ENCODE data around the gene GPC3. TPM values are rescaled to one million over a fixed set of nuclear protein-coding genes. Genes with fewer than 3 reads are reported as not detected.

The GPC3 gene
- total RNA-seq, 1 experiment from 2014 or later = not detected

GRCh38 chrX:133661962-133662839 is 323.2 kb downstream of the GPC3 start:
- in situ Hi-C loops (cut with HindIII; ENCODE audit: low pct_unique_long_range_greater_than_20kb, low sequenced_read_pairs) = no loop called here

DNA sequence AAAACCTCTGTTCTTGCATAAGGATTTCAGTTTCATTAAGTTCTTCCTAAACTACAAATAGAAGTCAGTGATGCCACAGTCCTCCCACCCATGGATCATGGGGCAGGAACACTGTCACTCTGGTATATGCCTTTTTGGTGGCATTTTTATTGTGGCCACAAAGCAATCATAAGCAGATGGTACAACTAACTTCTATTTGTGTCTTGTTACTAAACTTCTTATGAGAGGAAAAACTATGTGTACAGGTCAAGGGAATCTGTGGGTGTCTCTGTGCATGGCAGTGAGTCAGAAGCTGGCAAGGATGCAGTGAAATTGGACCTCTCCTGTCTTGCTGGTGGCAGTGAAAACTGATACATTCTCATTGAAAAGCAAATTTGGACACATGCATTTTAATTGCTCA is 325.1 kb downstream of the GPC3 start:
- DNase-seq (ENCODE audit: low read depth) = no peak
- in situ Hi-C loops (cut with HindIII; ENCODE audit: low pct_unique_long_range_greater_than_20kb, low sequenced_read_pairs) = no loop called here

More at GRCh38 chrX:133661962-133662839, 323.2 kb downstream of the GPC3 start:
- no peak for DNase-seq (ENCODE audit: low read depth)

GRCh38 chrX:133658293-133658911 is 327.0 kb downstream of the GPC3 start:
- in situ Hi-C loops (cut with HindIII; ENCODE audit: low pct_unique_long_range_greater_than_20kb, low sequenced_read_pairs) = no loop called here
- no peak for DNase-seq (ENCODE audit: low read depth)

- peak; percentile 40 for DNase-seq (ENCODE audit: low read depth)
- in situ Hi-C loops (cut with HindIII; ENCODE audit: low pct_unique_long_range_greater_than_20kb, low sequenced_read_pairs) = no loop called here
Observed at GRCh38 chrX:133655275-133656265, 329.8 kb downstream of the GPC3 start.

DNA sequence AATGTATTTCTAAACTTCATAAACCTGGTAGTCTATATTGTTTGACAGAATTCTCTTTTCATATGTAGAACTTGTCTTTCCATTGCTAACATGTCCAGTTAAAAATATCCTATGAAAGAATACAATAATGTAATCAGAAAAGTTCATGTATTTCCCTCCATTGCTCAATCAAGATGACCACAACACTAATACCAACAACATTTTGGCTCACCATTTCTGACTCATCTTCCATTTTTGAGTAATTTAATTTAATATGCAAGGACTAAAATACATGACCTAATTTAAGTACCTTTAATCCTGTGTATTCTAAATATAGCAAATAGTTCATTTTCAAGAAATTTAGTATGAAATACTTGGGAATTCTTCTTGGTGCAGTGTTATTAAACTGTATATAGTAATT is 330.6 kb downstream of the GPC3 start:
- in situ Hi-C loops (cut with HindIII; ENCODE audit: low pct_unique_long_range_greater_than_20kb, low sequenced_read_pairs) = no loop called here
- DNase-seq (ENCODE audit: low read depth) = no peak

- in situ Hi-C loops (cut with HindIII; ENCODE audit: low pct_unique_long_range_greater_than_20kb, low sequenced_read_pairs) = no loop called here
Observed at GRCh38 chrX:133653358-133653757, 332.0 kb downstream of the GPC3 start.

GRCh38 chrX:133652185-133652584 is 333.2 kb downstream of the GPC3 start:
- in situ Hi-C loops (cut with HindIII; ENCODE audit: low pct_unique_long_range_greater_than_20kb, low sequenced_read_pairs) = no loop called here
- no peak for DNase-seq (ENCODE audit: low read depth)

More at GRCh38 chrX:133653358-133653757, 332.0 kb downstream of the GPC3 start:
- peak; percentile 55 for DNase-seq (ENCODE audit: low read depth)

DNA sequence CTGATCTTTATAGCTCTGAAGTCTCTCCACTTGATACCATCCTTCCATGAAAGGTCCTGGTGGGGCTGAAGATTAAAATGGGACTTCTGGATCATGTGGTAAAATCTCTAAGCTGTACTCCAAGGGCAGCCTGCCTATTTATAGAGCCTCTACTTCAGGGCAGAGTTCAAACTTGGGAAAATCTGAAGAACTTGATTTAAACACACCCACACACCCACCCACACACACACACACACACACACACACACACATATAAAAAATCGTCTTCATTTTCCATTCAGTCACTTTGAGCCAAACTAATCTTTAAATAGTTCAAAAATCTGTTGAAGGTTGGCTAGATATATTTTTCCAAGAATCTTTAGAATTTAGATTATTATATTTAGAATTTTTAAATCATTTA is 335.2 kb downstream of the GPC3 start:
- DNase-seq (ENCODE audit: low read depth) = no peak
- in situ Hi-C loops (cut with HindIII; ENCODE audit: low pct_unique_long_range_greater_than_20kb, low sequenced_read_pairs) = no loop called here

- in situ Hi-C loops (cut with HindIII; ENCODE audit: low pct_unique_long_range_greater_than_20kb, low sequenced_read_pairs) = no loop called here
- DNase-seq (ENCODE audit: low read depth) = no peak
Observed at GRCh38 chrX:133649651-133650050, 335.7 kb downstream of the GPC3 start.

GRCh38 chrX:133648594-133648993 is 336.8 kb downstream of the GPC3 start:
- DNase-seq (ENCODE audit: low read depth) = no peak
- in situ Hi-C loops (cut with HindIII; ENCODE audit: low pct_unique_long_range_greater_than_20kb, low sequenced_read_pairs) = no loop called here

DNA sequence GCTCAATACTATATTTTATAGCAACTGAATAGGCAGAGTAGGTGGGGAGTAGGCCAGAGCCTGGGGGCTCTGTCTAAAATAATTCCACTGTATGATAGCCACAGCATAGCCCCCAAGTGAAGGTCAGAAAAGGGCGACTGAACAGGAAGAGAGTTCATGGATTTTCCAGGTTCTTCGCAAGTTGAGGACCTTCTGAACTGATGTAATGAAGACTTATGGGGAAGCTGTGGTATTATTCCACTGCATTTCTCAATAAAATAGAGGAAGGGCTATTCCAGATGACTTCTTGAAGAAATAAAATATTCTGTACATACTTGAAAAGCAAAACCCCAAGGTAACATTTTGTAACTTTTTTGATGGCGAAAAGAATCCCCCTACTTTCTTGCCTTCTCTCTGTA is 338.7 kb downstream of the GPC3 start:
- DNase-seq (ENCODE audit: low read depth) = no peak
- in situ Hi-C loops (cut with HindIII; ENCODE audit: low pct_unique_long_range_greater_than_20kb, low sequenced_read_pairs) = no loop called here

GRCh38 chrX:133645977-133646718 is 339.2 kb downstream of the GPC3 start:
- no peak for DNase-seq (ENCODE audit: low read depth)

GRCh38 chrX:133645256-133645655 is 340.1 kb downstream of the GPC3 start:
- DNase-seq (ENCODE audit: low read depth) = no peak

More at GRCh38 chrX:133645977-133646718, 339.2 kb downstream of the GPC3 start:
- in situ Hi-C loops (cut with HindIII; ENCODE audit: low pct_unique_long_range_greater_than_20kb, low sequenced_read_pairs) = no loop called here

DNA sequence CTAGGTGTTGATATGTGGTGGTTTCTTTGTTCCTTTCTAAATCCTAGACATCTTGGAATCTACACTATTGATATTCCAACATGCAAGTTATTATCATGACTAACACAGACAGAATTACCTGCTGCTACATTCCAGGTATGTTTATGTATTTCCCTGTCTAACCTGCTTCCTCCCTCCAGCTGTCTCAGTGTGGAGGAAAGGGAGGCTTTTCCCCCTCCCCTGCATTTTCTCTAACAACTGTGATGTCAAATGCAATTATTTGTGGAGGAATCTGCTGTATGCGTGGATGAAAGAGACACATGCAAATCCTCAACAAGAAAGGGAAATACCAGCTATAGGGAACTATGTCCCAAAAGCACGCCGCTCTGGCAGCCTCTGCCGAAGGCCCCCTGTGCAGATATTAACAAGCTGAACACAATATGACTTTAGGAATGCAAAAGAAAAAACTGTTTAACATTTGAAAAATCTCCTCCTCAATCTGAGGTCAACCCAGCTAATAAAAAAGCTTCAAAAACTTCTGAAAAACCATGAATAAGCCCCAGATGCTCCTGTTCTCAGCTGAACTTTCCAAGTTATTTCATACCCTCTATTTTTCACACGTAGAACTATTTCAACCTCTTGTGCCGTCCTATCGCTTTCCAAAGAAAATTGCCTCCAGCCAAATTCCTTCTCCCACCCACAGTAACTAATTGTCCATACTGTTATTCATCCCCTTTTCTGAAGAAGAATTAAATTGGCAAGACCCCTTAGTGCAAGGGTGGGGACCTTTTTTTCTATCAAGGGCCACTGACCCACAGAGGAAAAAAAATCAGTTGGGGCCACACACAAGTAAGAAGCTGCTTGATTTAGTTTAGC is 345.0 kb downstream of the GPC3 start:
- in situ Hi-C loops (cut with HindIII; ENCODE audit: low pct_unique_long_range_greater_than_20kb, low sequenced_read_pairs) = no loop called here
- DNase-seq (ENCODE audit: low read depth) = no peak

More at GRCh38 chrX:133645256-133645655, 340.1 kb downstream of the GPC3 start:
- in situ Hi-C loops (cut with HindIII; ENCODE audit: low pct_unique_long_range_greater_than_20kb, low sequenced_read_pairs) = no loop called here

DNA sequence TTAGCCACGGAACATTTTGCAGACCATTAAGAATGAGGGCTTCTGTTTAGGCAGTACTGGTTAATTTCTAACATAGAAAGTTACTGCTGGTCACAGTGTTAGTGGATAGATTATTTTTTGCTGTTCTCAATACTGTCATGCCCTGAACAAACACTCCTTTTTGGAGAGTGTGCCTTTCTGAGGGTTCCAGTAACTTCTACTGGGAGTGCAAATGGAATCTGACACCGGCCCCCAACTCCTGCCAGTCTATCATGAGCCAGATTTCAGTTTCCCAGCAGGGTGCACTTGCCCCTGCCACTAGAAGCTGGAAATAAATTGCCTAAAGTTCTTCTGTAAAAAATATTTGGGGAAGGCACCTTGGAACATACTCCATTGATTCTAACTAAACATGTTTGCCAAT is 345.7 kb downstream of the GPC3 start:
- in situ Hi-C loops (cut with HindIII; ENCODE audit: low pct_unique_long_range_greater_than_20kb, low sequenced_read_pairs) = no loop called here
- DNase-seq (ENCODE audit: low read depth) = no peak

DNA sequence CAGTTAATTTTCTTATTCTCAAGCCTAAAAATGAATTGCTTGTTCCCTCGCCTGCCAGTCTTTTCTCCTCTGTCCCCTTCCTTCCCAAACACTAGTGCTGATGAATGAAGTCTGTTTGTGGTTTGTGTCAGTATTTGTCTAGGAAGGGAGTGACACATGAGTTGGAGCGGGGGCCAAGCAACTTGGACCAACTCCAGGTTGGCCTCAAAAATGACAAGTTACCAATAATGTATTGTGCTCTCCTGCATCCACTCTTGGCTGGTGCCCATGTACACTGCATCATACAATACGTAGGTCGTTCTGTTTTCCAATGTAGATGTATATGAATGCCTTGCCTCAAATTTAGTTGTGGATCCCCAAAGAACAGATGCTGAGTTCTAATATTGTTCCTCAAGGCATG is 347.1 kb downstream of the GPC3 start:
- in situ Hi-C loops (cut with HindIII; ENCODE audit: low pct_unique_long_range_greater_than_20kb, low sequenced_read_pairs) = no loop called here
- no peak for DNase-seq (ENCODE audit: low read depth)

DNA sequence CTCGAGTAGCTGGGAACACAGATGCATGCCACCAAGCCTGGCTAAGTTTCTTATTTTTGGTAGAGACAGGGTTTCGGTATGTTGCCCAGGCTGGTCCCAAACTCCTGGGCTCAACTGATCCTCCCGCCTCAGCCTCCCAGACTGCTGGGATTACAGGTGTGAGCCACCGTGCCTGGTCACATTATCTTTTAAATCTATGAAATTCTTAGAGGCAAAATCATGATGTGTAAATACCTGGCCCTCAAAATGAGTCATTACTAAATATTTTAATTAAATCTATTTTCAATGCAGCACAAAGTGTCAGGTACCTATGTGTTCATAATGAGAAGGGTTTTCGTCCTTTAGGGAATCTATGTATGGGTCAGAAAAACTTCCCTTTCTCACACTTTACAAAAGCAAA is 347.6 kb downstream of the GPC3 start:
- in situ Hi-C loops (cut with HindIII; ENCODE audit: low pct_unique_long_range_greater_than_20kb, low sequenced_read_pairs) = no loop called here

More for the DNA sequence above, 347.6 kb downstream of the GPC3 start:
- no peak for DNase-seq (ENCODE audit: low read depth)

All from Caki2 (cell line).